SKM-1 treated with dmso at 0.1 percent for 144 hours (cell line): ENCODE results near the gene WNT9A.
"Not testable (repeated sequence)": the region's sequence is repeated elsewhere in the genome, so short reads cannot be mapped to it uniquely, and the experiment has no call there.

ENCODE experiments used
- DNase-seq: peaks from one replicate; lab custom pipeline; 2025; ENCODE audit not compliant: unreplicated experiment; lab: John Stamatoyannopoulos, UW

The WNT9A gene

GRCh38 chr1:227947676-227948492, at the start of gene WNT9A:
Gene WNT9A (minus strand): TSS chr1:227947932. CDS start chr1:227947887, 45 bp downstream.
- DNase-seq = no peak

DNA sequence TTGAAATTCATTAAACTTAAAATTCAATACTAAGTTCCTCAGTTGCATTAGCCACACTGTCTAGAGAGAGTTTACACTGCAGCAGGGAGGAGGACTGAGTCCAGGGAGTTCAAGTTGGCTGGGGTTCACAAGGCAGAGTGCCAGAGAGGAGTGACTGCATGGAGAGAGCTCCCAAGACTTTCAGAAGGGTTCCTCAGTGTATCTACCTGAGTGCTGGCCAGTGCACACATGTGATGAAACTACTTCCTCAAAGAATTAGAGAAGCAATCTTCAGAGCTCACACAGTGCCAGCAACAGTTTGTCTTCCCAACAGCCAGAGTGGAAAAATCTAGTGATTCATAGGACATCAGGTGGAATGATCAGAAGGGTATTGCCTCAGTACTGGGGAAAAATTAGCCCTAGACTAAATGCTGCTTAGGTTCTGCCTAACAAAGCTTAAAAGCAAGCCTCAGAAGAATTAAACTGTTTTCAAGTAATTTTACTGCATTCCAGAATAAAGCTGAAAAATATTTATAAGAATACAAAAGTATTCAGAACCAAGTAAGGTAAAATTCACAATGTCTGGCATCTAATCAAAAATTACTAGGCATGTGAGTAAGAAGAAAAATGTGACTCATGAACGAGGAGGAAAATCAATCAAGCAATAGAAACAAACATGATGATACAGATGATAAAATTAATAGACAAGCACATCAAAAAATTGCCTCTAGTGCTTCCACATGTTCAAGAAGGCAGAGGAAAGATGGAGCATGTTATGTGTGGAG, 48.6 kb upstream of the WNT9A start:
- DNase-seq = no peak

DNA sequence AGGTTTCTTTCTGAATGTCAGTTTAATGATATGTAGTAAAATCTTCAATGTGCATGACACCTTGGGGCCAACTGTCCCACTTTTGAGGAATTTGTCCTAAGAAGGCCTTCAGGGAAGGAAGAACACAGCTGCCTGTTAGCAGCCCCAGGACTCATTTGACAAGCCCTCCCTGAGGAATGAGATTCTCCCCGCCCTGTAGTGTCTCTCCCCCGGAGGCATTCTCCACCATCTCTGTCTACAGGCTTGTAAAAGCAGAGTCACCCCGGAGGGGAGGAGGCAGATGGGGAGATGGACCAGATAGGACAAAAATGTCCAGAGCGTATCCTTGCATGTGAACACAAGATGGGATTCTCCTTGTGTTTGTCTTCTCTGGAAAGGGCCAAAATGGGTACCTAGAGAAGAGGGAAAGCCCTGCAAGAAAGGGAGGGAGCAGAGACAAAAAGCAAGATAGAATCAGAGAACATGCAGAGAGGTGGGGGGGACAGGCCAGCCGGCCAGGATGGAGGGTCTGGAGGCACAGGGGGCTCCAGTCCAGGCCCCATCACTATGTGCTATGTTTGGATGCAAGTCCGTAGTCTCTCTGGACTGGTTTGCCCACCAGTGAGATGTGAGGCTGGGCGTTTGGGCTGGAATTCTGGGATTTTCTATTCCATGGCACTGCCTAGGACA, 47.0 kb upstream of the WNT9A start:
- DNase-seq = no peak

GRCh38 chr1:227987181-227987580, 39.4 kb upstream of the WNT9A start:
- DNase-seq = no peak

DNA sequence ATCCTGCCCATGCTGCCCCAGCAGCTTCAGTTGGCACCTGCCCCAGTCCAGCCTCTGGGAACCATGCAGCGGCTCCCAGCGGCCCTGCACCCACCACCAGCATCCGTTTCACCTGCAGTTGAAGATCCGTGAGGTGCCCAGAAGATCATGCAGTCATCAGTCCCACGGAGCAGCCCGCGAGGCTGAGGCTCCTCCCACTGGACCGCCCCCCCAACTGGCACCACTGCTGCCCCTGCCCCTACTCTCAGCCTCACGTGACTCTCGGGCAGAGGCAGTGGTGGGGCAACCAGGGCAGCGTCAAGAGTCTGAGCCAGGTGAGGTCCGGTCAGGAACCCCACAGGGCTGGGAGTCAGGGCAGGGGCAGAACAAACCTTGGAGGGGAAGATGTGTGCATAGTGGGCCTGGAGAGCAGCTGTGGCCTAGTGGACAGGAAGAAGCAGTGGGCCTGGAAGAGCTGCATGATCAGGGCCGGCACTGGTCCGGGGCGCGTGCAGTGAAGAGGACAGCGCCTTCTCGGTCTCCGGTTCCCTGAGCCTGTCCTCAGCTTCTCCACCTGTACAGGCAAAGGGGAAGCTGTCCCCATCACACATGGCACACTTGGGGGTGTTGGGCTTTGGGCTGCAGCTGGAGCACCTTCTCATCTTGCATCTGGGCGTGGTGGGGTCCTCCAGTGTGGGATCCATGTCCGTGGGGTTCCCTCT, 28.0 kb upstream of the WNT9A start:
- DNase-seq = not testable (repeated sequence)

DNA sequence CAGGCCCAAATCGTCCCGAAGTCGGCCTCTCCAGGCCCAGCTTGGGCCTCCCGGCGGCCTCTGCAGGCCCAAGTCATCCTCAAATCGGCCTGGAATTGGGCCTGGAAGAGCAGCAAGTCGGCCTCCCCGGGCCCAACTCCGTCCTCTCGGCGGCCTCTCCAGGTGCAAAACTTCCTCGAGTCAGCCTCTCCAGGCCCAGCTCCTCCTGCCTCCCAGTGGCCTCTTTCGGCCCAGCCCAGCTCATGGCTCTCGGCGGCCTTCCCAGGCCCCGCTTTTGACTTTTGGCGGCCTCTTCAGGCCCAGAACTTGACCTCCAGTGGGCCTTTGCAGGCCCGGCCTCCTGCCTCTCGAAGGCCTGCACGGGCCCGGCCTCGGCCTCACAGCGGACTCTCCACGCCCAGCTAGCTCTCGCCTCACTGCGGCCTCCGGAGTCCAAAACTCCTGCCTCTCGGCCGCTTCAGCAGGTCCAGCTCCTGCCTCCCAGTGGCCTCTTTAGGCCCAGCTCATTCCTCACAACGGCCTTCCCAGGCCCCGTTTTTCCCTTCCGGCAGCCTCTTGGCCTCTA, 26.1 kb upstream of the WNT9A start:
- DNase-seq = not testable (repeated sequence)

DNA sequence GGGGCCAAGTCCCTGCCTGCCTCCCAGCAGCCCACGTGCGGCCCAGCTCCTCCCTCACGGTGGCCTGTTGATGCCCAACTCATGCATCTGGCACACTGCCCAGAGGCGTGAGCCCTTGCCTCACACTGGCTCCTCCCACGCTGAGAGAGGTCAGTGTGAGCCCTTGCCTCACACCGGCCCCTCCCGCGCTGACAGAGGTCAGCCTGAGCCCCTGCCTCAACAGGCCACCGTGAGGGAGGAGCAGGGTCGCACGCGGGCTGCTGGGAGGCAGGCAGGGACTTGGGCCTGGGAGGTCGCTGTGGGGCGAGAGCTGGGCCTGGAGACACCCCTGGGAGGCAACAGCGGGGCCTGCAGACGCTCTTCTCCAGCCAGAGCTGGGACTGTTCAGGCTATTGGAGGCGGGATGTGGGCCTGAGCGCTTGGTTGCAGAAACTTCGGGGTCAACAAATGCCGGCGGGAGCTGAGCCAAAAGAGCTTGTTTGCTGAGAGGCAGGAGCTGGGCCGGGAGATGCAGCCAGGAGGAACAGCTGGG, 25.2 kb upstream of the WNT9A start:
- DNase-seq = not testable (repeated sequence)

DNA sequence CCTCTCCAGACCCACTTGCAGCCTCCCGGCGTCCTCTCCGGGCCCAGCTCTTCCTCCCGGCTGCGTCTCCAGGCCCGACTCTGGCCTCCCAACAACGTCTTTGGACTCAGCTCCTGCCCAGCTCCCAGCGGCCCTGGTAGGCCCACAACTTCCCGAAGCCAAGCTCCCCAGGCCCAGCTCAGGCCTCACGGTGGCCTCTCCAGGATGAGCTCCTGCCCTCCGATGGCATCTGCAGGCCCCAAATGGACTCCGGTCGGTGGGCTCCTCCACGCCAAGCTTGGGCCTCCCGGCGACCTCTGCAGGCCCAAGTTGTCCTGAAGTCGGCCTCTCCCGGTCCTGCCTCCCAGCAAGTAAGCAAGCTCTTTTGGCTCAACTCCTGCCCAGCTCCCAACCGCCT, 24.5 kb upstream of the WNT9A start:
- DNase-seq = not testable (repeated sequence)

- not testable (repeated sequence) for DNase-seq
Observed at GRCh38 chr1:227971643-227972282, 24.0 kb upstream of the WNT9A start.

- not testable (repeated sequence) for DNase-seq
Observed at GRCh38 chr1:227971216-227971615, 23.5 kb upstream of the WNT9A start.

DNA sequence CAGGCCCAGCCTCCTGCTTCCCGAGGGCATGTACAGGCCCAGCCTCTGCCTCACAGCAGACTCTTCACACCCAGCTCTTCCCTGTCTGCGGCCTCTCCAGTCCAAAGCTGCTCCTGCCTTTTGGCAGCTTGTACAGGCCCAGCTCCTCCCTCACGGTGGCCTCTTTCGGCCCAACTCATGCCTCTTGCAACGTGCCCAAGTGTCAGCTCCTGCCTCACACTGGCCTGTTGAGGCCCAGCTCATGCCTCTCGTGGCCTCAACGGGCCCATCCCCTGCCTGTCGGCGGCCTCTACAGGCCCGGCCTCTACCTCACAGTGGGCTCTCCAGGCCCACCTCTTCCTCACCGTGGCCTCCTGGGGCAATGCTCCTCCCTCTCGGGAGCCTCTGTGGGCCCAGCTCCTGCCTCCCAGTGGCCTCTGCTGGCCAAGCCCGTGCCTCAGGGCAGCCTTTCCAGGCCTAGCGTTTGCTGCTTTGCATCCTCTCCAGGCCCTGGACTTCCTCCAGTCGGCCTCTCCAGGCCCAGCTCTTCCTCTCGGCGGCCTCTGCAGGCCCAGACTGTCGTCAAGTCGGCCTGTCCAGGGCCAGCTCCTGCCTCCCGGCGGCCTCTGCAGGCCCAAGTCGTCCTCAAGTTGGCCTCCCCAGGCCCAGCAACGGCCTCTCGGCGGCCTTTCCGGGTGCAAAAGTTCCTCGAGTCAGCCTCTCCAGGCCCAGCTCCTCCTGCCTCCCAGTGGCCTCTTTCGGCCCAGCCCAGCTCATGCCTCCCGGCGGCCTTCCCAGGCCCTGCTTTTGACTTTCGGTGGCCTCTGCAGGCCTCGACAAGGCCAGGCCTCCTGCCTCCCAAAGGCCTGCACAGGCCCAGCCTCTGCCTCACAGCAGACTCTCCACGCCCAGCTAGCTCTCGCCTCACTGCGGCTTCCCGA, 22.6 kb upstream of the WNT9A start:
- DNase-seq = not testable (repeated sequence)

DNA sequence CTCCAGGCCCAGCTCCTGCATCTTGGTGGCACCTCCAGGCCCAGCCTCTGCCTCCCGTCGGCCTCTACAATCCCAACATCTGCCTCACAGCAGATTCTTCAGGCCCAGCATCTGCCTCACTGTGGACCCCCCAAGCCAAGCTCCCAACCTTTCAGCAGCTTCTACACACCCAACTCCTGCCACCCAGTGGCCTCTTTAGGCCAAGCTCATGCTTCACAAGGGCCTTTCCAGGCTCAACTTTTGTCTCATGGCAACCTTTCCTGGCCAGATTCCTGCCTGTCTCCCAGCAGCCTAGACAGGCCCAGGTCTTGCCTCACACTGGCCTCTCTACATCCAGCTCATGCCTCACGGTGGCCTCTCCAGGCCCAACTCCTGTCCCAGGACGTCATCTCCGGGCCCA, 20.1 kb upstream of the WNT9A start:
- not testable (repeated sequence) for DNase-seq

DNA sequence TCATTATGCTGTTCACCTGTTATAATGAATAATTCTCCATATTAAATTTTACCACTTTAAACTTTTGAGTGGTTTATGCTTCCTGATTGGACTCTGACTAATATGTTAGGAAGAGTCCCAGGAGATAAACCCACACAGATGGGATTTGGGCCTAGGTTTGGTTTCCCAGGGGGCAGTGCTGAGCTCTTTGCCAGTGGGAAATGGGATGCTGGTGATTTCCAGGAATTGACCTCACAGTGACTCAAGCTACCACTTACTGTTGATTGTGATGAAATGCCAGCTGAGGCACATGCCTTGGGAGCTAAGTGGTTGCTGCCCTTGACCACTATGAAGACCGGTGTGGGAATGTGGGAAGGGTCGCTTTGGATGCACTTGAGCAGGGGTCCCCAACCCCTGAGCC, 19.0 kb upstream of the WNT9A start:
- not testable (repeated sequence) for DNase-seq

- DNase-seq = peak; percentile 86
Observed at GRCh38 chr1:227961651-227962466, 14.1 kb upstream of the WNT9A start.

GRCh38 chr1:227959325-227959860, 11.7 kb upstream of the WNT9A start:
- no peak for DNase-seq

GRCh38 chr1:227958617-227959324, 11.0 kb upstream of the WNT9A start:
- no peak for DNase-seq

DNA sequence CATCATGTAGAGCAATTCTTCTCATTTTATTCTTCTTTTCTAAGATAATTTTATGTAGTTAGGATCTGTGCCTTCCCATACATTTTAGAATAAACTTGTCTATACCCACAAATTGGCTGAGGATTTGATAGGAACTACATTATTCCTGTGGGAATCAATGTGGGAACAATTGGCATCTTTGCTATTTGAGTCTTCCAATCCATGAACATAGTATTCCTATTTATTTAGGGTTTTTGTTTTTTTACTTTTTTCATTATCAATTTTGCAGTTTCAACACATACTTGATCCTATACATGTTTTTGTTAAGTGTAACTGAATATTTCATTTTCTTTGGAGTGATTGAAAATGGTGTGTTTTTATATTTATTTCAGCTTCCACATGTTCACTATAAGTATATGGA, 8.1 kb upstream of the WNT9A start:
- DNase-seq = no peak
